ENCODE measurements around the gene CEP170.

The CEP170 gene

GRCh38 chr1:243254927-243255790 is at the start of gene CEP170:
CEP170 (minus strand) TSS chr1:243255281; CDS start chr1:243225280, 30,001 bp downstream.
- DNase-seq (ENCODE audit: low read depth), result peak; percentile 98
- TF ChIP-seq, protein P1, sequence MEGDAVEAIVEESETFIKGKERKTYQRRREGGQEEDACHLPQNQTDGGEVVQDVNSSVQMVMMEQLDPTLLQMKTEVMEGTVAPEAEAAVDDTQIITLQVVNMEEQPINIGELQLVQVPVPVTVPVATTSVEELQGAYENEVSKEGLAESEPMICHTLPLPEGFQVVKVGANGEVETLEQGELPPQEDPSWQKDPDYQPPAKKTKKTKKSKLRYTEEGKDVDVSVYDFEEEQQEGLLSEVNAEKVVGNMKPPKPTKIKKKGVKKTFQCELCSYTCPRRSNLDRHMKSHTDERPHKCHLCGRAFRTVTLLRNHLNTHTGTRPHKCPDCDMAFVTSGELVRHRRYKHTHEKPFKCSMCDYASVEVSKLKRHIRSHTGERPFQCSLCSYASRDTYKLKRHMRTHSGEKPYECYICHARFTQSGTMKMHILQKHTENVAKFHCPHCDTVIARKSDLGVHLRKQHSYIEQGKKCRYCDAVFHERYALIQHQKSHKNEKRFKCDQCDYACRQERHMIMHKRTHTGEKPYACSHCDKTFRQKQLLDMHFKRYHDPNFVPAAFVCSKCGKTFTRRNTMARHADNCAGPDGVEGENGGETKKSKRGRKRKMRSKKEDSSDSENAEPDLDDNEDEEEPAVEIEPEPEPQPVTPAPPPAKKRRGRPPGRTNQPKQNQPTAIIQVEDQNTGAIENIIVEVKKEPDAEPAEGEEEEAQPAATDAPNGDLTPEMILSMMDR (IDR thresholded peaks at IDR 0.05; ENCODE audit: insufficient read depth, low read depth, low read length, missing control alignments), result no peak
- H3K4me3 ChIP-seq (ENCODE audit: low read depth, low read length), result peak within 1 kb of the TSS; percentile 88

- no peak for DNase-seq (ENCODE audit: low read depth)
- TF ChIP-seq, protein P1 (IDR thresholded peaks at IDR 0.05; ENCODE audit: insufficient read depth, low read depth, low read length, missing control alignments), result no peak
- no peak overlapping the region for H3K4me3 ChIP-seq (ENCODE audit: low read depth, low read length)
Measured at GRCh38 chr1:243301059-243301458, 46.0 kb upstream of the CEP170 start.

GRCh38 chr1:243299069-243299468 is 44.0 kb upstream of the CEP170 start:
- TF ChIP-seq, protein P1 (IDR thresholded peaks at IDR 0.05; ENCODE audit: insufficient read depth, low read depth, low read length, missing control alignments), result no peak

DNA sequence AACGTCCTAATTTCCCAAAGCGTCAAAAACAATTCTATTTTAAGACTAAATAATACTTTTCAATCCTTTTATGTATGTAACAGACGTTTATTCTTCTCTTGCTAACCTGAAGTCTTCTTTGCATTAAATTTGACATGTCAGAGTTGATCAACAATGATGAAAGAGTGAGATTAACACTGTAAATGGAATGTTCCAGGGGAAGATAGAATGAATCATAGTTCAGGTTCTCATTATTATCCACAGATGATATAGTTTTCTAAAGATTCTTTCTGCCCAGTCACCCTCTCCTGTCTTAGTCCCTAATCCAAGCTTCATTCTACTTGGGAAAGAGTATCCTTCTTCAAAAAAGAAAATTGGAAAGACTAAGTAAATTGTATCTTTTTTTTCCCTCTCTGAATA is 39.6 kb upstream of the CEP170 start:
- no peak for DNase-seq (ENCODE audit: low read depth)
- TF ChIP-seq, protein P1 (IDR thresholded peaks at IDR 0.05; ENCODE audit: insufficient read depth, low read depth, low read length, missing control alignments), result no peak
- H3K4me3 ChIP-seq (ENCODE audit: low read depth, low read length), result no peak overlapping the region

More at GRCh38 chr1:243299069-243299468, 44.0 kb upstream of the CEP170 start:
- H3K4me3 ChIP-seq (ENCODE audit: low read depth, low read length), result no peak overlapping the region
- DNase-seq (ENCODE audit: low read depth), result no peak

GRCh38 chr1:243293941-243294722 is 39.1 kb upstream of the CEP170 start:
- H3K4me3 ChIP-seq (ENCODE audit: low read depth, low read length), result no peak overlapping the region
- TF ChIP-seq, protein P1 (IDR thresholded peaks at IDR 0.05; ENCODE audit: insufficient read depth, low read depth, low read length, missing control alignments), result no peak
- no peak for DNase-seq (ENCODE audit: low read depth)

DNA sequence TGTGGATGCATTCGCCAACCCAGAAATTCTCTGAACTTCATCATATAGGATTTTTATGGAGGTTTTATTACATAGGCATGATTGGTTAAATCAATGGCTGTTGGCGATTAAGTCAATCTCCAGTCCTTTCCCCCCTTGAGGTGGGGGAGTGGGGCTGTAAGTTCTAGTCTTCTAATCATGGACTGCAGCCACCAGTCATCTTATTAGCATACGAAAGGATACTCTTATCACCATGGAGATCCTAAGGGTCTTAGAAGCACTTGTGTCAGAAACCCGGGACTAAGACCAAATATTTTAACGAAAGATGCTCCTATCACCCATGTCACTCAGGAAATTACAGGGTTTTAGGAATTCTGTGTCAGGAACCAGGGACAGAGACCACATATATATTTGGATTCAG is 37.0 kb upstream of the CEP170 start:
- DNase-seq (ENCODE audit: low read depth), result no peak
- TF ChIP-seq, protein P1 (IDR thresholded peaks at IDR 0.05; ENCODE audit: insufficient read depth, low read depth, low read length, missing control alignments), result no peak
- H3K4me3 ChIP-seq (ENCODE audit: low read depth, low read length), result no peak overlapping the region

Measured in GM12865 (cell line).